ENCODE results near the gene TRPT1. TPM values are rescaled to one million over a fixed set of nuclear protein-coding genes. Genes with fewer than 3 reads are reported as not detected.

The TRPT1 gene
- total and polyA plus RNA-seq, 9 of the 15 experiments (the other 6 are each of a cell fraction or from before 2014, with no cell fraction given) = 4.6 to 41.7 (median 23.1) TPM

DNA sequence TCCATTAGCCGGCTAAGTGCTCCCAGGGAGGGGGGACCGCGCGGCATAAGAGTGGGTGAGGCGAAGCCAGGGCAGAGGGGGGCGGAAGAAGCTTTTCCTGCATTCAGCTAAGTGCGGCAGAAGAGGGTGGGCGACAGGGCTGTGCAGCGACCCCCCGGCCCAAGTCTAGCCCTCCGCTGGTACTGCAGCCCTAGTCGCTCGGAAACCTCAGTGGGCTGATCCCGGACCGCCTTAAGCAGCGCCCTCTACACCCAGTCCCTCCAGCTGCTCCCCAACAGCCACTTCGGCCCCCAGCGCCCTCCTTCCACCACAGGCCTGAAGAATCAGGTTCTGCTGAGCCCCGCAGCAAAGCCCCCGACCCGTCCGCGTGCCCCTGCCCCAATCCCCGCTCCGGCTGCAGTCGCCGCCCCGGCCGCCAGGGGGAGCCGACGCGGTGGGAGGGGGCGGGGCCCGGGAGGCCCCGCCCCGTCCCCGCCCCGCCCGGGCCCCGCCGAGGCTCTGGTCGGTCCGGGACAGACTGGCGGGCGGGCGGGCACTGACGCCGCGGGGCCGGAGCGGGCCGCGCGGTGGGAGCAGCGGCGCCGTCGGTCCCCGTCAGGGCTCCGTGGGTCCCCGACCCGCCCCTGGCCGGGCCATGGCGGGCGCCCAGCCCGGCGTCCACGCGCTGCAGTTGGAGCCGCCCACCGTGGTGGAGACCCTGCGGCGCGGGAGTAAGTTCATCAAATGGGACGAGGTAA, 25.2 kb upstream of the TRPT1 start, which contains the start of gene PLCB3 (continued):
- TF ChIP-seq, protein P1, sequence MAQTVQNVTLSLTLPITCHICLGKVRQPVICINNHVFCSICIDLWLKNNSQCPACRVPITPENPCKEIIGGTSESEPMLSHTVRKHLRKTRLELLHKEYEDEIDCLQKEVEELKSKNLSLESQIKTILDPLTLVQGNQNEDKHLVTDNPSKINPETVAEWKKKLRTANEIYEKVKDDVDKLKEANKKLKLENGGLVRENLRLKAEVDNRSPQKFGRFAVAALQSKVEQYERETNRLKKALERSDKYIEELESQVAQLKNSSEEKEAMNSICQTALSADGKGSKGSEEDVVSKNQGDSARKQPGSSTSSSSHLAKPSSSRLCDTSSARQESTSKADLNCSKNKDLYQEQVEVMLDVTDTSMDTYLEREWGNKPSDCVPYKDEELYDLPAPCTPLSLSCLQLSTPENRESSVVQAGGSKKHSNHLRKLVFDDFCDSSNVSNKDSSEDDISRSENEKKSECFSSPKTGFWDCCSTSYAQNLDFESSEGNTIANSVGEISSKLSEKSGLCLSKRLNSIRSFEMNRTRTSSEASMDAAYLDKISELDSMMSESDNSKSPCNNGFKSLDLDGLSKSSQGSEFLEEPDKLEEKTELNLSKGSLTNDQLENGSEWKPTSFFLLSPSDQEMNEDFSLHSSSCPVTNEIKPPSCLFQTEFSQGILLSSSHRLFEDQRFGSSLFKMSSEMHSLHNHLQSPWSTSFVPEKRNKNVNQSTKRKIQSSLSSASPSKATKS (CRISPR knock-in tag; IDR thresholded peaks at IDR 0.05) = no peak
- TF ChIP-seq C11orf30 (IDR thresholded peaks at IDR 0.05; ENCODE audit: low read depth) = no peak
- TF ChIP-seq ZSCAN32 (CRISPR knock-in tag; IDR thresholded peaks at IDR 0.05) = no peak
- peak; percentile 66 for TF ChIP-seq CCNT2 (IDR thresholded peaks at IDR 0.05; ENCODE audit: borderline replicate concordance, extremely low read depth, insufficient read length, low read depth, low read length)
- TF ChIP-seq KHSRP (IDR thresholded peaks at IDR 0.05) = no peak
- peak; percentile 22 to 26; a peak in 3 of 4 replicates for TF ChIP-seq RAD21 (CRISPR knock-in tag; conservative IDR thresholded peaks at IDR 0.05 in 1 of 2, IDR thresholded peaks at IDR 0.05 in 1 of 2)
- TF ChIP-seq ZNF512 (tag; IDR thresholded peaks at IDR 0.05) = no peak
- TF ChIP-seq RBBP5 (IDR thresholded peaks at IDR 0.05; ENCODE audit: borderline replicate concordance, insufficient read depth, low read length, poor library complexity, severe bottlenecking) = peak; percentile 47
- TF ChIP-seq FOXM1 (IDR thresholded peaks at IDR 0.05; ENCODE audit: low read depth) = no peak
- TF ChIP-seq FOXM1 (CRISPR knock-in tag; IDR thresholded peaks at IDR 0.05; ENCODE audit: low read depth) = peak; percentile 71; the same call in 1 of the 2 replicates
- peak; percentile 71 to 78 for TF ChIP-seq MAZ (CRISPR knock-in tag; conservative IDR thresholded peaks at IDR 0.05 in 1 of 2, IDR thresholded peaks at IDR 0.05 in 1 of 2)
- TF ChIP-seq MNT (conservative IDR thresholded peaks at IDR 0.05) = peak in 1 of 2 experiments; percentile 28; a peak in 1 of 4 replicates
- TF ChIP-seq MTA3 (IDR thresholded peaks at IDR 0.05; ENCODE audit: borderline replicate concordance) = no peak; the same call in 1 of the 2 replicates
- 0 out of 2 replicates have a peak, but pooled peaks have one; percentile 41 for TF ChIP-seq ATF6 (CRISPR knock-in tag; IDR thresholded peaks at IDR 0.05)
- peak; percentile 85; the same call in 1 of the 2 replicates for TF ChIP-seq HMGXB4 (CRISPR knock-in tag; IDR thresholded peaks at IDR 0.05)
- peak; percentile 59; the same call in 1 of the 2 replicates for TF ChIP-seq GATAD2A (IDR thresholded peaks at IDR 0.05)
- TF ChIP-seq ZNF133 (CRISPR knock-in tag; IDR thresholded peaks at IDR 0.05) = no peak
